NCI-H526 treated with DMSO at 0.1 percent for 48 hours (cell line): ENCODE results near the gene SND1.
"Not testable (repeated sequence)": the region's sequence is repeated elsewhere in the genome, so short reads cannot be mapped to it uniquely, and the experiment has no call there.

ENCODE experiments used
- DNase-seq: peaks from one replicate; lab custom pipeline; 2025; lab: John Stamatoyannopoulos, UW

The SND1 gene

DNA sequence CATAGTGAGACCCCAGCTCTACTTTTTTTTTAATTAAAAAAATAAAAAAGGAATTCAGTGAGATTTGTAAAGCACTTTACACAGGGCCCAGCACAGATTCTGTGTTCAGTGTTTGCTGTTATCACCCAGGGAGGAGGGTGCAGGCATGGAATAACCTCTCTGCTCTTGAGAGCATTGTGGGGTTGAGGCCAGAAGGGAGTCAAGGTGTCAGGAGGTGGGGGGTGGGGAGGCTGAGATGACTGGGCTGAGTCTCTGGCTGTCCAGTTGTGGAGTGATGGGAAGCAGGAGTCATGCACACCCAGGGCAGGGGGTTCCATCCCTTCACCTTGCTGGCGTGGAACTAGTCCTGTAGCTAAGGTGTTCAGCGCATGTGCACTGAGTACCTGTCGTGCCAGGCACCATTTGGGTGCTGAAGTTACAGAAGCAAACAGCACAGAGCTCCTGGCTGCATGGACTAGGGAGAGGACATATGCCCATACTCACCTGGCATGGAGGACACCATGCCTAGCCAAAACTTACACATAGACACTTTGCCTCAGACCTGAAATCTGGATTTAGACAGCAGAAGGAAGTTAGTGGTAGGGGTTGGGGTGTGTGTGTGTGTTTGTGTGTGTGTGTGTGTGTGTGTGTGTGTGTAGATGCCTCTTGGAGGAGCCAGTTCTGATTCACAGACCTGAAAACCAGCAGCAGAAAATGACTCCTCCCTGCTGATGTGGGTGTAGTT lies 448.4 kb downstream of the SND1 start:
- no peak for DNase-seq

- no peak for DNase-seq
These were observed 449.1 kb downstream of the SND1 start for GRCh38 chr7:128100949-128101713.

DNA sequence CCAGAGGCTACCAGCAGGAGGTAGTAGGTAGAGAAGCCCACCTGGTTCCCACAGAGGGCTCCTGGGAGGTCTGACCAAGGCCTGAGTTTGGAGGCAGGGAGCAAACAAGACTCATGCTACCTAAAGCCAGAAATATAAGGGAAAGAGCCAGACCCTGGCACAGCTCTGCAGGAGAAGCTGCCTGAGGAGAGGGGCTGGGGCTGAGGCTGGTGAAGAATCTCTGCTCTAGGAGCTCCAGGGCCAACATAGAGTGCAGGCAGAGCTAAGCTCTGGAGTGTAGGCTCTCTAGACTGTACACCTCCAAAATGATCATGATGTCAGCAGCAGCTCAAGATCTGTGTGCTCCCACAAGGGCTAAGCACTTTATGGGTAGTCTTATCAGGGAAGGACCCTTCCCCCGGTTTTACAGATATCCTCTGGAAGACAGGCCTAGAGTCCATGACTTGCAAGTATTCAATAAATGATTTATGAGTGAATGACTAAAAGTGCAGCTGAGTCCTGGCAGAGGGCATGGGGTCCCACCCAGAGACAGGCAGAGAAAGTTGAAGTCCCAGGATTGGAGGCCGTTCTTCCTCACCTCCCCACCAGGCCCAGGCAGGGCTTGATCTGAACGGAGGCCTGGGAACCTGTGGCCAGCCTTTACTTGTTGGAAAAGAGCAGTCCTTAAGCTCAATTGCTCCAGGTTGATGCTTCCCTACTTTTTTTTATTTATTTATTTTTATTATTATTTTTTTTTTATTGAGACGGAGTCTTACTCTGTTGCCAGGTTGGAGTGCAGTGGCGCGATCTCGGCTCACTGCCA lies 450.7 kb downstream of the SND1 start:
- DNase-seq = no peak

DNA sequence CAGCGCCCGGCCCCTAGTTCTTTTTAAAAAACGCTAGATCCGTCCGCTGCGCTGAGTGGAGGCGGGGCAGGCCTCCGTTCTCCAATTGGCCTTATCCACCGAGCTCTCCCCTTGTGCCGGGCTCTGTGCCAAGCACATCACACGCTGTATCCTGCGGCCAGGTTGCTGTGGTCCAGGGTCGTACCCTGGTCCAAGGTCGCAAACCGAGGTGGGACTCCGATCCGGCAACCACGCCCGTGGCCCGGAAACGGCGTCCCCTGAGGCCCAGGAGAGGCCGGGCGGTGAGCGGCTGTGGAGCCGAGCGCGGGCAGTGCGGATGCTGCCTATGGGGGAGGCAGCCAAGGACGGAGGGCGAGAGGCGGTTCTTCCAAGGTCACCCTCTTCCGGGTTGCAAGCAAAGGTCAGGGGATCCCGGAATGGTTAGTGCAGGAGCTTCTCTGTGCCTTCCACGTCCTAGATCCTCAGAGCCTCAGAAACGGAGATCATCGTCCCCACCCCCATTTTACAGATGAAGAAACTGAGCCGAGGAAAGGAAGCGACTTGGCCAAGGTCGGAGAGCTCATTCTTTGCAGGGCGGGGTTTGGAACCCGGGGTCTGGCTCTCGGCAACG lies 451.6 kb downstream of the SND1 start:
- no peak for DNase-seq

DNA sequence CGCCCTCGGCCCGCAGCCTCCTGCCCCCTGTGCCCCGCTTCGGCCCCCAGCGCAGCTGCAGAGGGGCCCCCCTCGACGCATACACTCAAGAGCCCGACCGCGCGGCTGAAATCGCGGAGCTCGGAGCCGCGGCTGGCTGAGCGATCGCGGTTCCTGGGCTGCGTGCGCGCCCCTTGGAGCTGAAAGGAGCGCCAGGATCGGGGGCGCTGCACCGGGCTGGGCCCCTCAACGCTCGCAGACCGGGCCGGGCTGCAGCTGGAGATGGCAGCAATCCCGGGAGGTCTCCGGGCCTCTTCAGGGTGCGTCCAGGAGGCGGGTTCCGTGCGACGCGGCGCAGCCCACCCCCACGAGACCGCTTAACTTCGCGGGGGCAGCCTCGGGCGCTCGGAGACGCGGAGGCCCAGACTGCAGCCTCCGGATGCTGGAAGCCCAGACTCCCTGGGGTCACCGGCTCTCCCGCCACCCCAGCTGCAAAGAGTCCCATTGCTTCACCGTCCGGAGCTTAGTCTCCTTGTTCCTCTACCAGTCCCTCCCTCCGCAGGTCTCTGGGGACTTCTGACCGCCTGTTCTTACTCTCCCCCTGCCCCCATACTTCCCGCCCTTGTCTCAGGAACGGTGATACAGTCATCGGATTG lies 452.2 kb downstream of the SND1 start:
- no peak for DNase-seq

DNA sequence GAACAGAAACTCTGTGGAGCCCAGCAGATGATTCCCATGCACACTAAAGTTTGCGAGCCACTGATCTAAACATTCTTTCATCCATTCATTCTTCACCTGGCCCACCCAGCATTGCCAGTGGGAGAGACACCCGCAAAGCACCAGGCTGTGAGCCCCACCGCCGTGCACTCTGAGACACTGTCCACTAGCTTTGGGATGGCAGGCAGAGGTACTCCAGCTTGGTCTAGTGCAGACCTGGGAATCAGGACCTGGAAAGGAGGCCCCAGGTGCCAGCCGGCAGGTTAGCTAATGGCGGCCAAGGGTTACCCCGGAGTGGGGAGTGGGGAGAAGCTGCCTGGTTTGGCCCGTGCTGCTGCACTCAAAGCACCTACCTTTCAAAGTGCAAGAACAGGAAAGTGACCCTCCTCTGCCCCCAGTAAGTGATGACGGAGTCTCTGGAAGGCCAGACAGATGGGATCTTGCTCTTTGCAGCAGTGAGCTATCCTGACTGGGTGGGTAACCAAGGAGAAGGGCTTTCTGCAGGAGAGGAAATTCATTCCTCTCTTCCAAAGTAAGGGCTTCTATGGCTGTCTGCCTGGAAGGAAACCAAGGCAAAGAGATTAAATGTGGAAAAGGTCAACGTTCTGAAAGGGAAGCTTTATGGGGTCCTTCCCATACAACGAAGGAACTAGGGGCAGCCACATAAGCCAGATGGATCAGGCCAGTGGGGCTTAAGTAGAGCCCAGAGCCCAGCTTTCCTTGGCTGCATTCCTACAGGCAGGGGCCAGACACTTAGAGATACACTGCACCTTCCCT lies 453.4 kb downstream of the SND1 start:
- DNase-seq = no peak

DNA sequence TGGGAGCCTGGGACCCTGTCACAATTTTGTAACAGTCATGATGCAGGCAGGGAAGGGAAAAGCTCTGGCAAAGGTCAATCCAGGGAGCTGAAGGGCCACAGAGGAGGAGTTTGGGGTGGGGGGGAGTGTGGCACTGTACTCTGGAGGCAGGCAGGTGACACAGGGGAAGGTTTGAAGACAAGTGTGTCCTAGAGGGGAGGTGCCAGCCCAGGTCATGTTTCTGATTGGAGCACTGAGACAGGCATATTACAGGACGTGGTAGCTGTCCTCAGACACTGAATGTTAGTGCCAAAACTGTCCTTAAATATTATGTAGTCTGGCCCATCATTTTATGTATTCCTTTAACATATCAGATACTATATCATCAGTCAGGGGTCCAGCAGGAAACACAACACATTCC lies 454.8 kb downstream of the SND1 start:
- no peak for DNase-seq

DNA sequence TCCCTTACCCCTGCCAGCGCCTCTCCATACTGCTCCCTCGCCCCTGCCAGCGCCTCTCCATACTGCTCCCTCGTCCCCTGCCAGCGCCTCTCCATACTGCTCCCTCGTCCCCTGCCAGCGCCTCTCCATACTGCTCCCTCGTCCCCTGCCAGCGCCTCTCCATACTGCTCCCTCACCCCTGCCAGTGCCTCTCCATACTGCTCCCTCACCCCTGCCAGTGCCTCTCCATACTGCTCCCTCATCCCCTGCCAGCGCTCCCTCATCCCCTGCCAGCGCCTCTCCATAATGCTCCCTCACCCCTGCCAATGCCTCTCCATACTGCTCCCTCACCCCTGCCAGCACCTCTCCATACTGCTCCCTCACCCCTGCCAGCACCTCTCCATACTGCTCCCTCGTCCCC lies 455.5 kb downstream of the SND1 start:
- not testable (repeated sequence) for DNase-seq

DNA sequence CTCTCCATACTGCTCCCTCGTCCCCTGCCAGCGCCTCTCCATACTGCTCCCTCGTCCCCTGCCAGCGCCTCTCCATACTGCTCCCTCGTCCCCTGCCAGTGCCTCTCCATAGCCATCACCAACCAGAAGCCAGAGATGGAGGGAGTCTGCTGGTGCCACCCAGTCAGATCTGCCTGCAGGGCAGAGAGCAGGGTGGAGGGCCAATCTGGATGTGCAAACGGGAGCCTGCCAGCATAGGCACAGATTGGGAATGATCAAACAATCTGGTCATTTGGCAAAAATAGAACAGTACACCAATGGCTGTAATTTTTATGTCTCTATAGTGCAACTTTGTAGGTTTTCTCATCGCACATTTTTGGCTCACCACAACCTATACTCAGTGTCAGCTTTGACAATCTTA lies 456.1 kb downstream of the SND1 start:
- DNase-seq = no peak

DNA sequence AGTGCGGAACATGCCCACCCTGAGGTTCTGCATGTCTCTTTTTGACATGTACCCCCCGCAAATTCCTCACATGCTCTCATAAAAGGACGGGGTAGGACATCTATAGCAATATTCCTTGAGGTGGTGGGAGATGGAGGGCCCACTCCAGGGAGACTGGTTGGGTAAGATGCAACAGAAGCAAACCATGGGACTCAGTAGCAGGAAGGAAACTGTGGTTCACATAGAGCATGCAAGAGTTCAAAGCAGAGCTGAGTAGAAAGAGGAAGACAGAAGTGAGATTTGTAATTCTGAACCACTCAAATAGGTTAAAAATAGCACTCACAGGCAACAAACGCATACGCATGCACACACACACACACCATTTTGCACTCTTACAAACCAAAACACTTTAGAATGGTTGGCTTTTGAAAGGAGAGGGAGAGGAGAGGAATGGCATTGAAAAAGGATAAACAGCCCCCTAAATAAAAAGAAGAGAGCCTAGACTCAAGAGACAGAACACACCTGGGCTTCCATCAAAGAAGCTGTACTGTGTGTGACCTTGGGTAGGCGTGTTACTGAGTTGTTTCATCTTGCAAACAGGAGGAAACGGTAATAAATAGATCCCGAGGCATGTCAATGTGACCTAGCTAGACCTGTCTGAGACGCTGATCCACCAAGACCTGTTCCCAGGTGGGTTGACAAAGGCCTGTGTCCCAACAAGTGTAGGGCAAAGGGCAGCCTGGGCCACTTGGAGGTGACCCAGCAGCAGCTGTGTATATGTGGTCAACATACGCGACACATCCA lies 456.8 kb downstream of the SND1 start:
- no peak for DNase-seq

DNA sequence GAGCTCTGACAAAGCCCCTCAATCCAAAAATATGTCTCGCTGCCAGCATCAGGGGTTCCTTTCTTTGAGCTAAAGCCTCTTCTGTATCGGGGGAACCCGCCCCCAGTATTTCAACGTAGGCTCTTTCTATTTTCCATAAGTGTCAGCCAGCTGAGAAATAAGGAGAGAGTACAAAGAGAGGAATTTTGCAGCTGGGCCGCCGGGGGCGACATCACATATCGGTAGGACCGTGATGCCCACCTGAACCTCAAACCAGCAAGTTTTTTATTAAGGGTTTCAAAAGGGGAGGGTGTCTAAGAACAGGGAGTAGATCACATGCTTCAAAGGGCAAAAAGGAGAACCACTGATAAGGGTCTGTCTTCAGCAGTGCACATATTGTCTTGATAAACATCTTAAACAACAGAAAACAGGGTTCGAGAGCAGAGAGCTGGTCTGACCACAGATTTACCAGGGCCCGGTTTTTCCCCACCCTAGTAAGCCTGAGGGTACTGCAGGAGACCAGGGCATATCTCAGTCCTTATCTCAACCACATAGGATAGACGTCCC lies 457.5 kb downstream of the SND1 start:
- not testable (repeated sequence) for DNase-seq

GRCh38 chr7:128110641-128111364 lies 458.8 kb downstream of the SND1 start:
- no peak for DNase-seq

- DNase-seq = no peak
These were observed 460.2 kb downstream of the SND1 start for GRCh38 chr7:128112018-128112780.

DNA sequence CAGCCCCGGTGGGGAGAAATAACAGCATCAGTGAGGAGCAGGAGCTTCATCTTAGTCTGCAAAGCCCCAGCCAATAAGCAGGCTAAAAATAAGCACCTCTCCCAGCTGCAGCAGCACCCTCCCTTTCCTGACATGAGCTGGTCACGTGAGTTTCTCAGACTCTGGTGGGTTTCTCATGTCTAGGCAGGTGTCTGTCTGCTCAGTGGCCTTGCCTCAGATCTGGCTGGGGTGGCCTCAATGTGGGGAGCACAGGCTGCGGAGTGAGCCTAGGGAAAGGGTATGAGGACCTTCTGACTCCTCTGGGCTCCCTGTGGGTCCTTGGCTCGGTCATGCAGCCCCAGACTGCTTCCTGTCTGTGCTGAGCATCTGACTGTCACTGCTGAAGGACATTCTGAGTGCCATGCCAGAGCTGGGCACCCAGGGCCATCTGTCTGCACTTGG lies 460.8 kb downstream of the SND1 start:
- no peak for DNase-seq

GRCh38 chr7:128113839-128114238 lies 461.8 kb downstream of the SND1 start:
- DNase-seq = no peak

DNA sequence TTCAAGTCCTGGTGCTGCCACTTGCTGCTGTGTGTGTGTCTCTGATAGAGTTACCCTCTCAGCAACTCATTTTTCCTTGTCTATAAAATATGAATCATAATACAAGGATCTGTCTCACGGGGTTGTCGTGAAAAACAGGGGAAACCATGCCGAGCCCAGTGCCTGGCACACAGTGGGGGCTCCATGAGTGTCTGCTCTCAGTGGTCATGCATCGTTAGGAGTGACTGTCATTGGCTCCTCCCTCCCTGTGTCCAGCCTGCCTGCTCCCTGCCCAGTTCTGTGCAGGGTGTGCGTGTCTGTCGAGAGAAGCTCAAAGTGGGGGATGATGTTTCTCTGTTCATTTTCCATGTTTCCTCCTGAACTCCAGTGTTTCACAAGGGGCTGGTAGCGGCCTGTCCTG lies 462.8 kb downstream of the SND1 start:
- DNase-seq = no peak

- DNase-seq = no peak
These were observed 463.4 kb downstream of the SND1 start for GRCh38 chr7:128115336-128115820.
